OCI-LY7 (cell line): ENCODE results near the gene MPC2. TPM values are rescaled to one million over a fixed set of nuclear protein-coding genes. Genes with fewer than 3 reads are reported as not detected.

Experiments
- BruUV-seq: library from RNA; stranded (reverse); fragments of 400-500 nt; replicated peaks from 2 replicates; lab custom pipeline; 2021; lab: Mats Ljungman, UMichigan
- CTCF ChIA-PET: fragments of 300-600 bp; sonication (Branson Sonifier 250); formaldehyde crosslinking; loops from one replicate; lab custom pipeline; 2022; ENCODE audit warnings: antibody characterized with exemption; ENCODE audit not compliant: unreplicated experiment; lab: Charles Lee
- POLR2A ChIA-PET: fragments of 300-600 bp; sonication (Branson Sonifier 250); formaldehyde crosslinking; loops from one replicate; lab custom pipeline; 2022; ENCODE audit warnings: antibody characterized with exemption; lab: Charles Lee
- DNase-seq: peaks from one replicate; pipeline ENCODE4 v3.0.0-alpha.2; 2015; ENCODE audit warnings: low spot score
- H2AFZ ChIP-seq: fragments of 200-600 bp; sonication (generic), shearing (Covaris generic); 2 replicates; pipeline ENCODE4 v1.6.1; 2014; ENCODE audit warnings: mild to moderate bottlenecking, antibody characterized with exemption, low read length, moderate library complexity
- H3K27ac ChIP-seq: fragments of 200-600 bp; sonication (generic); 2 replicates; pipeline ENCODE4 v1.5.1; 2014; ENCODE audit warnings: mixed run types, low read depth, mild to moderate bottlenecking, moderate library complexity, low read length, inconsistent platforms; ENCODE audit not compliant: poor library complexity, severe bottlenecking
- H3K36me3 ChIP-seq: fragments of 200-600 bp; sonication (generic); 2 replicates; pipeline ENCODE4 v1.6.1; 2014; ENCODE audit warnings: mild to moderate bottlenecking, antibody characterized with exemption, low read length, moderate library complexity, mixed read lengths; ENCODE audit not compliant: insufficient read depth
- H3K4me1 ChIP-seq: fragments of 200-600 bp; sonication (generic); 2 replicates; pipeline ENCODE4 v1.5.1; 2014; ENCODE audit warnings: mild to moderate bottlenecking, low read length; ENCODE audit not compliant: insufficient read depth, poor library complexity, severe bottlenecking
- H3K4me2 ChIP-seq: fragments of 200-600 bp; sonication (generic); 2 replicates; pipeline ENCODE4 v1.6.1; 2014; ENCODE audit warnings: mild to moderate bottlenecking, low read length
- H3K4me3 ChIP-seq: fragments of 200-600 bp; sonication (generic); 2 replicates; pipeline ENCODE4 v1.5.1; 2014; ENCODE audit warnings: mild to moderate bottlenecking, low read depth, low read length; ENCODE audit not compliant: poor library complexity, severe bottlenecking
- H3K79me2 ChIP-seq: fragments of 200-600 bp; sonication (generic); 2 replicates; pipeline ENCODE4 v1.6.1; 2016; ENCODE audit warnings: low read depth, mild to moderate bottlenecking, low read length, moderate library complexity, mixed read lengths; ENCODE audit not compliant: insufficient read depth
- H3K9me2 ChIP-seq: fragments of 200-600 bp; sonication (generic); 2 replicates; pipeline ENCODE4 v1.6.1; 2016; ENCODE audit warnings: mild to moderate bottlenecking, low read length, mixed read lengths; ENCODE audit not compliant: insufficient read depth
- H3K9me3 ChIP-seq: fragments of 200-600 bp; sonication (generic); 2 replicates; pipeline ENCODE4 v1.6.1; 2014; ENCODE audit warnings: mild to moderate bottlenecking, mixed run types, low read length, mixed read lengths
- H4K20me1 ChIP-seq: fragments of 200-600 bp; sonication (generic); 2 replicates; pipeline ENCODE4 v1.6.1; 2014; ENCODE audit warnings: mild to moderate bottlenecking, antibody characterized with exemption, low read length, moderate library complexity, mixed read lengths; ENCODE audit not compliant: insufficient read depth
- CTCF ChIP-seq: fragments of 200-600 bp; sonication (generic); conservative IDR thresholded peaks from 2 replicates; pipeline ENCODE4 v1.5.1; 2014; ENCODE audit warnings: mild to moderate bottlenecking, antibody characterized with exemption, low read length, moderate library complexity, mixed read lengths
- EZH2phosphoT487 ChIP-seq: fragments of 200-600 bp; sonication (generic); IDR thresholded peaks from 2 replicates; pipeline ENCODE4 v1.6.1; 2018; ENCODE audit warnings: low read depth, borderline replicate concordance, mild to moderate bottlenecking, mixed run types, antibody characterized with exemption, low read length, moderate library complexity, mixed read lengths
- intact Hi-C: fragments of 100-400 bp; cut with micrococcal nuclease; formaldehyde crosslinking; loops from one replicate; pipeline ENCODE4 v1.10.0; 2022; ENCODE audit not compliant: unreplicated experiment
- total RNA-seq, 2 experiments: library from RNA; depleted of rRNA in 1 of 2; stranded (reverse); fragments of >200 nt in 1 of 2; shearing (Covaris generic) in 1 of 2; gene quantifications; 2 replicates each; pipeline ENCODE4 v1.2.3, GENCODE V29; 2014 to 2022

Gene MPC2
- total RNA-seq, 2 experiments from 2014 or later, result 19.4 to 56.4 TPM

GRCh38 chr1:167955915-167956314, 19.0 kb upstream of the MPC2 start:
- Histone ChIP-seq H3K27ac (no peak overlapping the region), H4K20me1 (no peaks in the 10 kb centered on the region), H3K4me1 (no peaks in the 10 kb centered on the region), H3K79me2 (peaks cover 19% of the 10 kb centered on the region; the same call in 1 of the 2 replicates), H3K36me3 (peaks cover 33% of the 10 kb centered on the region), H3K9me3 (no peaks in the 10 kb centered on the region), H3K4me2 (no peak overlapping the region), H3K9me2 (no peaks in the 10 kb centered on the region), H2AFZ (no peak overlapping the region), H3K4me3 (no peak overlapping the region)
- BruUV-seq, result no TSS peak
- TF ChIP-seq EZH2phosphoT487 (no peak), CTCF (no peak)
- intact Hi-C loops, result no loop called here
- no peak for DNase-seq
- ChIA-PET CTCF (no interaction called here), POLR2A (interaction anchor here (0.6 kb wide), 1 partner anchor 112 kb away, joined by 3 read pairs; no protein-coding TSS in a partner anchor)

GRCh38 chr1:167950569-167950968, 13.7 kb upstream of the MPC2 start:
- POLR2A ChIA-PET, result no interaction called here
- DNase-seq, result no peak
- Histone ChIP-seq H3K9me3 (0 out of 2 replicates have a peak, but pooled peaks cover 9% of the 10 kb centered on the region), H3K27ac (no peak overlapping the region), H3K79me2 (peaks cover 55% of the 10 kb centered on the region), H3K4me2 (no peak overlapping the region), H3K4me3 (no peak overlapping the region), H4K20me1 (no peaks in the 10 kb centered on the region; the same call in 1 of the 2 replicates), H2AFZ (no peak overlapping the region), H3K9me2 (no peaks in the 10 kb centered on the region), H3K36me3 (peaks cover 35% of the 10 kb centered on the region), H3K4me1 (no peaks in the 10 kb centered on the region)
- no peak for TF ChIP-seq EZH2phosphoT487
- no peak for TF ChIP-seq CTCF
- intact Hi-C loops, result no loop called here
- BruUV-seq, result no TSS peak
- CTCF ChIA-PET, result no interaction called here

GRCh38 chr1:167949785-167950184, 12.9 kb upstream of the MPC2 start:
- no peak for DNase-seq
- Histone ChIP-seq H3K36me3 (peaks cover 28% of the 10 kb centered on the region), H2AFZ (no peak overlapping the region), H4K20me1 (no peaks in the 10 kb centered on the region; the same call in 1 of the 2 replicates), H3K4me1 (no peaks in the 10 kb centered on the region), H3K4me3 (no peak overlapping the region), H3K27ac (no peak overlapping the region), H3K79me2 (peaks cover 63% of the 10 kb centered on the region), H3K4me2 (no peak overlapping the region), H3K9me2 (no peaks in the 10 kb centered on the region), H3K9me3 (0 out of 2 replicates have a peak, but pooled peaks cover 14% of the 10 kb centered on the region)
- ChIA-PET POLR2A (interaction anchor here (1.4 to 1.5 kb wide), 2 partner anchors 19 to 20 kb away, joined by 3 to 4 read pairs; no protein-coding TSS in a partner anchor), CTCF (no interaction called here)
- intact Hi-C loops, result no loop called here
- TF ChIP-seq CTCF, result no peak
- no peak for TF ChIP-seq EZH2phosphoT487
- BruUV-seq, result no TSS peak
